ENCODE measurements around the gene KLF9.
A peak's percentile ranks its signal among the peaks of the same experiment; 100 is the strongest.

The KLF9 gene

DNA sequence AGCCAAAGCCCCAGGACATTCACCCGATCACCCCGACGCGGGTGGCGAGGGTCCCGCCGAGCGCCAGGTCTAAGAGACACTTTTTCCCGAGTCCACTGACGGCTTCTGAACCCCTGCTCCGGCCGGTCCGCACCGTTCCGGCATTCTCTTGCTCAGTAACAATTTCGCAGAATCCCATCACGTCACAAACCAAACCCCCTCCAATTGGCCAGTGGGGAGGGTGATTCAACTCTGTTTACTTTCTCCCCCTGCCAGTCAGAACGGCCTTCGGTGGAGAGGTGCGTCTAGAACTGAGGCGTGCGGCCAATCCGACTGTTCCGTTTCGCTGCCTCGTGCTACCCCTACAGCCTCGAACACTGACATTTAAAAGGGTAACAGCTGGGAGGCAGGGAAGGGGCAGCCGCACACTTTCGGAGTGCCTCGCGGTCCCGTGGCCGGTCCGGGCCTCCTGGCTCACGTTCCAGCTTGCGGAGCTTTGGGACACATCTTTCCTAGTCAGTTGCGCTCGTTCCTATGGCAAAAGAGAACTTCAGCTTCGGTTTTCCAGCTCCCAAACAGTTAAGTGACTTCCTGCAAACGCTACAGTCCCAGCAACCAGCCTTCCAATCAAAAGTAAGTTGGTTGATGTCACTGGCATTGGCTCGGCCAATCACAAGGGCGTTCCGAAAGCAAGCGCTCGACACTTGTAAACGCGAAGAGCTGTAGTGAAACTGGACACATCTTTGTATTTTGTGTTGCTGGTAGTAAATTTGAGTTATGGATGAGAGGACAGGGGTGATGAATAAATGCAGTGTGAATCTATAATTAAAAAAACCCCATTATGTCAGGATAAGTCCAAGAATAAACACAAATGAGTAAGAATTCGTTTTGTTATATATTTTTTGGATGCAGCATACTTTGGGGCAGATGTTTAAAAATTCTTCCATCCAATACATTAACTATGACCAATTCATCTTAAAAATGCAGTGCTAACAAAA is at the start of gene KLF9:
TSS of gene KLF9 (minus strand) at position 859 of the 977 bp plus-strand sequence. CDS start 1,294 bp downstream, outside the sequence.
- peak; percentile 80 for DNase-seq

DNA sequence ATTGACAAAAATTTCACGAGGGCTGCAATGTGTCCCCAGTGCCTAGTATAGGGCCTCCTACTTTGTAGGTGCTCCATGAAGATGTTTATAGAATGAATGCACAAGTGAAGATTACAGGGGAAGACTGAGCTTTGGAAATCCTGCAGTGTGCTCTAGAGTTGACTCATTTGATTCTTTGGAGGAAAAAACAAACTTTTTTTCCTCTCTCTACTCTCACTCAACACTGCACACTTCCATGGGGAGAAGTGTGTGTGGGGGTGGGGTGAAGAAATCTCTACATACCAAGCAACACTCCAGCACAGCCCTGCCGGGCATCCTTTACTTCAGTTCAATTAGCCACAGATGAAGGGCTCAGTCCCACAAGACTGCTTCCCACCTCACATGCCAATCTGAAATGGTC is 49.4 kb upstream of the KLF9 start:
- DNase-seq = no peak

DNA sequence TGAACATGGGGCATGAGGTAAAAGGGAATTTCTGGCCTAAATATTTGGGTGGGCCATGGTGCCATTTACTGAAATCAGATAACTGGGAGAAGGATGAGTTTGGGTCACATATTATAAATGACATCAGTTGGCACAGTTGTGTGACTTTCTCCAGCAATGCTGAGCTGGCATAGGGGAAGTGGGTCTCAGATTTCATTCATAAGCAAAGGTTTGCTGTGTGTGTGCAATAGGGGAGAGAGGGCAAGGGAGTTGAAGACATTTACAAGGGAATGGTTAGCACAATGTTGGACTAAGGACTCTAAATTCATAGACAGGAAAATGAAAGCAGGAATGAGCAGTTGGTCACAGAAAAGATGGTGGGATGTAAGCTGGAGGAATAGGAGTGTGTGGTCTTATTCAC is 47.8 kb upstream of the KLF9 start:
- no peak for DNase-seq

DNA sequence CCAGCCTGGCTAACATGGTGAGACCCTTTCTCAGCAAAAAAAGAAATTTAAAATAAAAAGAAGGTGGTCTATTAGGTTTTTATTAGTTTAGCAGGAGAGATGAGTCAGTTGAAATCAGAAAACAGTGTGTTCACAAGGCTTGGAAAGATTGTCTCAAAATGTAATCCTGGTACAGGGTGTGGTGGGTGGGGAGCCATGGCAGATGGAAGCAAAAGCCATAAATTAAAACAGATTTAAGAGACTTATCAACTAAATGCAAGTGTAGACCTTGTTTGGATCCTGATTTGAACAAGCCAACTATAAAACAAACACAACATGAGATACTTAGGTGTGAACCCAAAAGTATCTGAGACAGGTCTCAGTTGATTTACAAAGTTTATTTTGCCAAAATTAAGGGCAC is 42.8 kb upstream of the KLF9 start:
- DNase-seq = no peak

DNA sequence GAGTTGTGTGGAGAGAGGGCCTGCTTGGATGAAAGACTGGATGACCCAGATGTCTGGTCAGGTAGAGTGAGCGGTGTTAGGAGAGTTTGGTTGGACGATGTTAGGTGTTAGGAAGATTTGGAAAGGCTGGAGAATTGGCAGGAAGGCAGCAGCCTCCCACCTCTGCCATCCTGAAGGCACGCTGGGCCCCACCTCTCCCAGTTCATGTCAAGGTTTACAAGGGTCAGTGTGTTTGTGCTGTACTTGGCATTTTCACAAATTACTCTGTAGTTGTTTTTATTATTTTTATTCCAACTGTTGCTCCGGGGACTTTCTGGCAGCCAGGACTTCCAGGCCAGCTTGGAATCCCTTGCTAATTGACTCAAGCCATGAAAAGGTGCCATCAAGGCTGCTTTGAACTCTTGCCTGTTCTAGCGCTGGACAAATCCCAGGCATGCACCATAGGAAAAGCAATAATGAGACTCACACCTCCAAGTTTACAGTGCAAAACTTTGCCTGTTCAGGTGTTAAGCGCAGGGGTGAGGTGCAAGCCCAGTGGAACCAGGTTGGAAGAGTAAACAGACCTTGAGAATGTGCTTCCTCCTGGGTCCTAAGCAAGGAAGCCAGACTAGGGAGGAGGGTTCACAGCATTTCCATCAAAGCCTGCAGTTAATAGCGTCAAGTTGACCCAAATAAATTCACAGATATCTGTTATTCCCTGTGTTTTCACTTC is 41.7 kb upstream of the KLF9 start:
- no peak for DNase-seq

DNA sequence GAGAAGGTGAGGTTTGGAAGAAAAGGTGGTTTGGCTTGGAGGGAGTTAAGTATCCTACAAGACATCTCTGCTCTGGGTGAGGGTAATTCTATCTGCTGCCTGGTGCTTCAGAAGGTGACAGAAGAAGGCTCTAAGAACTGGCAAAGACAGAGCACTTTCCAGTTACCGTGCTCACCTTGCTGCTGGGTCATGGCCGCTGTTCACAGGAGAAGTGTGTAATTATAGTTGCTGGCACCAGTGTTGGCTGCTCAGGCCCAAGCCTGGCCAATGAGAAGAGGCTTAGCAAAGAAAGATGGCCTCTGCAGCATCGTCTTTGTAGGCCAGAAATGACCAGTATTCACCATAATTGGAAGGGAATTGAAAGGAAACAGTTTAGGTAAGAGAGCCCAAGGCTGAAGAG is 37.9 kb upstream of the KLF9 start:
- DNase-seq = no peak

DNA sequence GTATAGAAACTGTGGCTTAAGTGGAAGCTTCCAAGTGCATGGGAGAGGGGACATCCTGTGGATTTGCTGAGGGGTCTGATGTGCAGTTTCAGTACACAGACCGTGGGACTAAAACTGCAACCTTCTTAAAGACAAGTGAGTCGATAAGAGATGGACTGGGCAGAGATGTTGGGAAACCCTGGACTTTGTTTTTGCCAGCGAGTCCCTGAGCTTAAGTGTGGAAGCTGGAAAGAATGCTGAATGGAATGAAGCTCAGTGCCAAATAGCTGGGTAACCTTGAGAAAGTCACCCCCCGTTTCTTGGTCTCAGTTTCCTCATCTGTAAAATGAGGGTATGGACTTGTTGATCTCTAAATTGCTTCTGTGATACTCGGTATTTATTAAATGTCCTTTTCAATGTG is 37.3 kb upstream of the KLF9 start:
- no peak for DNase-seq

DNA sequence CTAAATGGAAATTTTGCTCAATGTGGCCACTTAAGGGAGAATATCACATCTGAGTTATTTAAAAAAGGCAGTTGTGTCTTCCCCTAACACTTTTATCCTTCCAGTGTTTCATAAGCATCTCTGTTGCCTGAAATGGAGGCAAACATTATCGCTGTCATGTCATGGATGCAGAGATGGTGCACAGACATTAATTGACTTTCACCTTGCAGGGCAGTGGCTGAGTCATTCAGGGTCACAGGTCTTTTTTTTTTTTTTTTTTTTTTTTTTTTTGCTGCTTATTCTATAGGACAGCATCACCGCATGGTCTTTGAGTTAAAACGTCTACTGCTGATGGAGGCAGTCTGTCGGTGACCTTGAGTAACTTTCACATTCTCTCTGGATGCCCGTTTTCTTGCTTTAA is 36.3 kb upstream of the KLF9 start:
- DNase-seq = no peak

DNA sequence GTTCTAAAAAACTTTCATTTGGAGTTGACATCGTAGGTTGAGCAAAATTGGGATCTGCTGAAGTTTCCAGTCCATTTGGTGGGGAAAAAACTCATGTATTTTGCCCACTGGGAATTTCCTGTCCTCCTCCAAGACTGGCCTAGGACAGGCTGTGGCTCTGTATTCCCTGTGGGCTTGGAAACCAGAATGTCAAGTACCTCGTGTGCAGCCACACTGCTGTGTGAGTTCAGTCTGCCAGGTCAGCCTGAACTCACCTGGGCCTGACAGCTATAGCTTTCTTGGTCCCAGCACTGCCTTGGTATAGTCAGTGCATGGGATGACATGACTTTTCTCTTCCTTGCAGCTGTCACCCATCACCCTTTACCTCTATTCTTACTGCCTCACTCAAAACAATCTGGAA is 35.0 kb upstream of the KLF9 start:
- DNase-seq = no peak

DNA sequence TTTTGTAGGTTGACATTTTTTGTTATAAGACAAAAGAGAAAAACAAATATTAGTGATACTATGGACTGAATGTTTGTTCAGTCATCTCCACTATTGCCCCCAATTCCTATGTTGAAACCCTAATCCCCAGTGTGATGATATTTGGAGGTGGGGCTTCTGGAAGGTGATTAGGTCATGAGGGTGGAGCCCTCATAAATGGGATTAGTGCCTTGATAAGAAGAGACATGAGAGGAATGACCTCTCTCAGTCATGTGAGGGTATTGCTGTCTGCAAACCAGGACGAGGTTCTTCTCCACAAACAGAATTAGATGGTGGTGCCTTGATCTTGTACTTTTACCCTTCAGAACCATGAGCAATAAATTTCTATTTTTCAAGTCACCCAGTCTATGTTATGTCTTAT is 34.5 kb upstream of the KLF9 start:
- DNase-seq = no peak

DNA sequence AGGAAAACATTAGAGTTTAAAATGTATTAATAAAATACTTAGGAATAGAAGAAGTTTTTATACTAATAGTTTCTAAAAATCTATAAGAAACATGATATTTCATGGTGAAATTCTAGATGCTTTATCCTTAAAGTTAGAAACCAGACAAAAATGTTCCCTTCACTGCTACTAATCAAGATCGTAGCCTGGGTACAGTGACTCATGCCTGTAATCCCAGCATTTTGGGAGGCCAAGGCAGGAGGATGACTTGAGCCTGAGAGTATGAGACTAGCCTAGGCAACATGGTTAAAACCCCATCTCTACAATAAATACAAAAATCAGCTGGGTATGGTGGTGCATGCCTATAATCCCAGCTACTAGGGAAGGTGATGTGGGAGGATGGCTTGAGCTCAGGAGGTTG is 30.4 kb upstream of the KLF9 start:
- no peak for DNase-seq

DNA sequence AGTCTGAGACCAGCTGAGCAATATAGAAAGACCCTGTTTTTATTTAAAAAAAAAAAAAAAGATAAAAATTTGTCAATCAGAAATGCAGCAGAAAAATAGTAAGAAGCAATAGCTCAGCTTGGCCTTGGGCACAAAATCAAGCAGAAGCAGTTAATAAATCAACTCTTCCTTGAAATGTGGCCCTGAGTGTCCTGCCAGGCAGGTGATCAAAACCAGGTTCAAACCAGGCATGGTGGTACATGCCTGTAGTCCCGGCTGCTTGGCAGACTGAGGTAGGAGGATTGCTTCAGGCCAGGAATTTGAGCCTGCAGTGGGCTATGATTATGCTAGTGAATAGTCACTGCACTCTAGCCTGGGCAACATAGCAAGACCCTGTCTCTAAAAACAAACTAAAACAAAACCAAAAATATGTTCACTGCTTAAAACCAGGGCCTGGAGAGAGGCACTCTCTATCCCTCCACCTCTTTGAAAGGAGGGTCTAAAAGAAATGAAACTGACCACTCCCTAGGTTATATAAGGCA is 27.9 kb upstream of the KLF9 start:
- no peak for DNase-seq

DNA sequence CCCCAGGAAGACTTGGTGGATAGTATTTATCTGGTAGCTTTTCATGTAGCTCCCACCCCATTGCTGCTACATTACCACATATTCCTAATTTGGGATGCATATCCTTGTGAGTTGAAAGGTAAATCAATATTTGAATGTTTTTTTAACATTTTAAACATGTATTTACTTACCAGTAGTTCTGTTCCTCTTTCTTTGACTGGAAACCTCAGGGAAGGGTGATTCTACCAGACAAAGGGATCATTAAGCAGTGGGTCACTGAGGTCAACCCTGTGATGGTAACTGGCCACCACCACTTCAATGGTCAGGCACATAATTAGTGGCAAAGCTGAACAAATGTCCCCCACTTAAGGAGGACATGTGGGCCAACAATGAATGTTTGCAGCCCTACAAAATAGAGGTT is 27.2 kb upstream of the KLF9 start:
- DNase-seq = no peak

DNA sequence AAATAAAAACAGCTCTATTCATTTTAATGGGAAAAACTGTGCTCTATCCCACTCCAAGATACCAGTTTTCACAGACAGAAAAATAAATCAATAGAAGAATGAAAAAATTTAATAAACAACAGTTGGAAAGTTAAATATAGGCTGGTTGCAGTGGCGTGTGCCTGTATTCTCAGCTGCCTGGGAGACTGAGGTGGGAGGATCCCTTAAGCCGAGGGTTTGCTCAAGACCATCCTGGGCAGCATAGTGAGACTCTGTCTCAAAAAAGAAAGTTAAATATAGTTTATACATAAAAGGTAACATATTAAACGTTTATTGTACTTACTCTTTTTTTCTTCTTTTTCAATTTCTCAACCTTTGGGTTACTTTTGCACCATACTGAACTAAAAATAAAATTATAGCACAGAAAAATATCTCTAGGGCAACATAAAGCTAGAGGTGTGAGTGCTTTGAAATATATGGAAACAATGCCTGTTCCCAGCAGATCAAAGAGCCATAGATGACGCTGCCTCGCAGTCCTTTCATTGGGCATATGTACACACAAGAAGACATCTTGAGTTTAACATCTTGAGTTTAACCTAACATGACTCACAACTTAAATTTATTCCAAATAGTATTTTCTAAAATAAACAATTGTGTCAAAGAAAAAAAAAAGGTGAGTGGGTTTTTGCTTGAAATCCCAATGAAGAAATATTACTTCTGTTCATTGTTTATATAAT is 25.7 kb upstream of the KLF9 start:
- no peak for DNase-seq

DNA sequence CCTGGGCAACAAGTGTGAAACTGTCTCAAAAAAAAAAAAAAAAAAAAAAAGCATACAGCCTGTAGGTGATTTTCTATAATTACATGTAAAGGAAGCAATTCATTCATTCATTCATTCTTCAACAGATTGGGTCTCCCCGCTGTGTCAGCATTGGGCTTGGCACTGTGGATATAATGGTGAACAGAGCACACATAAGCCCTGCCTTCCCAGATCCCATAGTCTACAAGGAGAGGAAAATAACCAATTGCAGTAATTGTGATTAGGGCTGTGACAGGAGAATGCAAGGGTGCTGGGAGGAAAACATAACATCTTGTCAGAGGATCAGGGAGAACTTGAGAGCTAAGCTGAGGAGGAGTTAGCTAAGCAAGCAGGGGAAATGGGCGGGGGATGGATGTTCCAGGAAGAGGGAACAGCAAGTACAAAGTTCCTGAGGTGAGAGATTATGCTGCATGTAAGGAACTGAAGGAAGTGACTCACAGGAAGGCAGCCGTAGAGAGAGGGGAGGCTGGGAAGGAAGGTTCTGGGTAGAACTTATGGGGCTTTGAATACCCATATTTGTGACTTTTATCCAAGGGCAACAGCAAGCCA is 24.0 kb upstream of the KLF9 start:
- no peak for DNase-seq

DNA sequence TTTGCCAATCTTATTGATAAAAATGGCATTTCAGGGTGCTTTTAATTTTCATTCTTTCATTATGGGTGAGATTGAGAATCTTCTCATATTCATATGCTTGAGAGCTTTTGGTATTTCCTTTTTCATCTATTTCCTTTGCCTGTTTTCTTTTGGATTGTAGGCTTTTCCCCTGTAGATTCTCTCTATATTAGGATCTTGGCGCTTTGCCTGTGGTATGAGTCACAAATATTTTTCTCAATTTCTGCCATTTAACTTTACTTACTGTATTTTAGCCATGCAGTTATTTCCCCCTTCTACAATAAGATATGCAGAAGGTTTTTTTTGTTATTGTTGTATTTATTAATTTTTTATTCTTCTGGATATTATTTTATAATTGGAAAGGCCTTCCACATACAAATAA is 21.5 kb upstream of the KLF9 start:
- DNase-seq = no peak

DNA sequence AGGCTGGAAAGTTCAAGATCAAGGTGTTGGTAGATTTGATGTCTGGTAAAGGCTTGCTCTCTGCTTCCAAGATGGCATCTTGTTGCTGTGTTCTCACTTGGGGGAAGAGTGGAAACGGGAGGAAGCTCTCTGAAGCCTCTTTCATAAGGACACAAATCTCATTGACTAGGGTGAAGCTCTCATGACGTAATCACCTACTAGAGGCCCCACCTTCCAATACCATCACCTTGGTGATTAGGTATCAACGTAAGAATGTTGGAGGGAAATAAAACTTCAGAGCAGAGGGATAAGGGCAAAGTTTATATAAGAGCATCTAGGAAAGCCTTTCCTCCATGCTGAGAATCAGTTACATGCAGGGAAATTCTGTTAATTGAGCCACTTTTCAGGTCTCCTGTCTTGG is 15.4 kb upstream of the KLF9 start:
- no peak for DNase-seq

DNA sequence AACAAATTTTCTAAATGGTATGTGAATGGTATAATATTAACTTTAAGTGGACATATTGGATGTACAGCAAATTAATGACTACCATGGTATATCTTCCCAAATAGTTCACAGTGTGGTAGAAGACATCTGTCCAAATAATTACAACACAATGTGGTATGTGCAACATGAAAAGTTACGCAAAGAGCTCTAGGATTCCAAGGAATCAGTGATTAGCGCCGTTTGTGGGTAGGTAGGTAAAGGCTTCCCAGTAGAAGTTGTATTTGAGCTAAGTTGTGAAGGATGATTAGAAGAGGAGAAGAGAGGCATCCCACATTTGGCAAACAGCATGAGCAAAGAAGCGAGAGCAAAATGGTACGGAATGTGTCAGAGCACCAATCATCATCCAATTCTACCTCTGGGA is 14.3 kb upstream of the KLF9 start:
- no peak for DNase-seq

DNA sequence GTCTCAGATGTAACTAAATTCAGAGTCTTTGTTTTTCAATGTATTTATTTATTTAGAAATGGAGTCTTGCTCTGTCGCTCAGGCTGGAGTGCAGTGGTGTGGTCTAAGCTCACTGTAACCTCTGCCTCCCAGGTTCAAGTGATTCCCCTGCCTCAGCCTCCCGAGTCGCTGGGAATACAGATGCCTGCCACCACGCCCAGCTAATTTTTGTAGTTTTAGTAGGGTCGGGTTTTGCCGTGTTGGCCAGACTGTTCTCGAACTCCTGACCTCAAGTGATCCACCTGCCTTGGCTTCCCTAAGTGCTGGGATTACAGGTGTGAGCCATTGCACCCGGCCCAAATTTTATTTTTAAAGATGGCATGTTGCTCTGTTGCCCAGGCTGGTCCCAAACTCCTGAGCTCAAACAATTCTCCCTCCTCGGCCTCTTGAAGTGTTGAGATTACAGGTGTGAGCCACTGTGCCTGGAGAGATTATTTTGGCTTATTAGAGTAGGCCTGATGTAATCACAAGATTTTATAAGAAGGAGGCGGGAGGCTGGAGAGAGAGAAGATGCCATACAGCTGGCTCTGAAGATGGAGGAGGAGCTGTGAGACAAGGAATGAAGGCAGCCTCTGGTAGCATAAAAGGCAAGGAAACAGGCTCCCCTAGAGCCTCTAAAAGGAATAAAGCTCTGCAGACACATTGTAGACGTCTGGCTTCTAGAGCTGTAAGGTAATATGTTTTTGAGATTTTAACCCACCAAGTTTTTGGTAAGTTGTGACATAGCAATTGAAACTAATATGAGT is 12.9 kb upstream of the KLF9 start:
- DNase-seq = no peak

DNA sequence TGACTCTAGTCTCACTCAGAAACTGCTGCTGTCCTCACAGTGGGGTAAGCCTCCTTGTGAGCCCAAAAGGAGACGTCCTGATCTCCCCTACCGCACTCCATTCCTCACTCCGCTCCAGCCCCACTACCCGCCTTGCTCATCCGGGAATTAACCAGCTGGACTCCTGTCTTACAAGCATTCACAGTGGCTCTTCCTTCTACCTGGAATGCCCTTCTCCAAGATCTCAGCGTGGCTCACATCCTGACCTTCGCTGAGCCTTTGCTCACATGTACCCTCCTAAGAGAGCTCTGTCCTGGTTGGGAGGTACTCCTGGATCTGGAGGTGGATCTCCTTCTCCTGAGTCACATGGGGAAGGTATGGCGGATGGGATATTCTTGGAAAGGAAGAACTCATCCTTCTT is 10.7 kb upstream of the KLF9 start:
- DNase-seq = no peak

DNA sequence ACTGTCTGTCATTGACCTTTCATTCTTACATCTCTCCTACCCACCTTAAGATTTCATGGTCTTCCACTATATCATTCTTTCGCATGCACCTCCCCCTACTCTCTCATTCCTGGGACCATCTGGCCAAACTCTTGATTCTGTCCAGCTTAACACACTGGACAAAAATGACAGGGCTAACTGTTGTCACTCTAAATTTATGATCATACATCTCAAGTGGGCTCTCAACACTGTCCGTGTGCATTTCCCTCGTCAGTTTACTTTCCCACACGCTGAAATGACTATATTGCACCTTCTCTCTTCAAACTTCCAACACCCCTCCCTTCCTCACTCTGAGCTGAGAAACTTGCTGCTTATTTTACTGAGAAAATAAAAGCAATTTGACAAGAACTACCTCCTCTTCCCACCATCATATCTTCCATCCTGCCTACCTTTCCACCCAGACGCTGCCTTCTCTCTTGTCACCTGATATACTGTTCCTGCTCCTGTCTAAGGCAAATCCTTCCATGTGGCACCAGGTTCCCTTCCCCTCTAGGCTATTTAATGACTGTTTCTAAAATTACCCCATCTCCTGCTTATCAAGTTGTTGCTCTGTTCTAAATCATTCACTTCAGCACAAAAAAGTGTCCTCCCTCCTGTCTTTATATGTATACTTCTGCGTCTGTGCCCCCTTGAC is 8.1 kb upstream of the KLF9 start:
- no peak for DNase-seq
